ENCODE data around the gene KNOP1. TPM values are rescaled to one million over a fixed set of nuclear protein-coding genes. Genes with fewer than 3 reads are reported as not detected.

The KNOP1 gene
- total RNA-seq, 1 donor = 10.1 TPM

DNA sequence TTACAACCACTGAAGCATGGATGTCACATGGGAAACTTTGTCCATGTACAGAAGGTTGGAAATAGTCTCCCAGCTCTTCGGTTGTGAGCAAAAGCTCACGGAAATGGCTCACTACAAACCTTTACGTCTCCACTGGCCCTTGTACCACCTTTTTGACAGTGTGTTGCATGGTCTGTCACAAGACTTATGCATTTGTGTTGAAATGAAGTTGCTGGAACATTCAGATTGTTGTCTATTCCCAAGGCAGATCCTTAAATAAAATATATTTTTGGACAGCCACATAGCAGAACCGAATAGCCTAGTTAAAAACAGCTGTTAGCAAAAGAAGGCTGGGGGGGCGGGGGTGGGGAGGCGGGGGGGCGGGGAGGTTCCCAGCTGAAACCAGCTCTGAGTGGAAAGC, 39.2 kb downstream of the KNOP1 start:
- no peak overlapping the region for H3K27ac ChIP-seq (ENCODE audit: low read depth, low read length)
- H3K4me1 ChIP-seq (ENCODE audit: insufficient read depth, low read length) = no peaks in the 10 kb centered on the region
- H3K79me2 ChIP-seq (ENCODE audit: insufficient read depth, low read length) = no peaks in the 10 kb centered on the region
- H4K20me1 ChIP-seq (ENCODE audit: insufficient read depth, low read length) = peaks cover 3% of the 10 kb centered on the region
- H3K4me2 ChIP-seq (ENCODE audit: insufficient read depth, low read length) = no peak overlapping the region
- peaks cover 37% of the 10 kb centered on the region for H3K36me3 ChIP-seq (ENCODE audit: insufficient read depth, low read length)
- no peaks in the 10 kb centered on the region for H3K27me3 ChIP-seq (ENCODE audit: insufficient read depth, low read length)
- H3K4me3 ChIP-seq (ENCODE audit: insufficient read depth, low read length) = no peak overlapping the region
- H2AFZ ChIP-seq (ENCODE audit: low read length) = no peak overlapping the region
- H3K9me3 ChIP-seq (ENCODE audit: low read depth, low read length) = no peaks in the 10 kb centered on the region
- DNase-seq (ENCODE audit: insufficient read length, low spot score, missing footprints) = no peak
- TF ChIP-seq, protein P1, sequence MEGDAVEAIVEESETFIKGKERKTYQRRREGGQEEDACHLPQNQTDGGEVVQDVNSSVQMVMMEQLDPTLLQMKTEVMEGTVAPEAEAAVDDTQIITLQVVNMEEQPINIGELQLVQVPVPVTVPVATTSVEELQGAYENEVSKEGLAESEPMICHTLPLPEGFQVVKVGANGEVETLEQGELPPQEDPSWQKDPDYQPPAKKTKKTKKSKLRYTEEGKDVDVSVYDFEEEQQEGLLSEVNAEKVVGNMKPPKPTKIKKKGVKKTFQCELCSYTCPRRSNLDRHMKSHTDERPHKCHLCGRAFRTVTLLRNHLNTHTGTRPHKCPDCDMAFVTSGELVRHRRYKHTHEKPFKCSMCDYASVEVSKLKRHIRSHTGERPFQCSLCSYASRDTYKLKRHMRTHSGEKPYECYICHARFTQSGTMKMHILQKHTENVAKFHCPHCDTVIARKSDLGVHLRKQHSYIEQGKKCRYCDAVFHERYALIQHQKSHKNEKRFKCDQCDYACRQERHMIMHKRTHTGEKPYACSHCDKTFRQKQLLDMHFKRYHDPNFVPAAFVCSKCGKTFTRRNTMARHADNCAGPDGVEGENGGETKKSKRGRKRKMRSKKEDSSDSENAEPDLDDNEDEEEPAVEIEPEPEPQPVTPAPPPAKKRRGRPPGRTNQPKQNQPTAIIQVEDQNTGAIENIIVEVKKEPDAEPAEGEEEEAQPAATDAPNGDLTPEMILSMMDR (IDR thresholded peaks at IDR 0.05; ENCODE audit: extremely low read depth, low read depth, low read length) = no peak

DNA sequence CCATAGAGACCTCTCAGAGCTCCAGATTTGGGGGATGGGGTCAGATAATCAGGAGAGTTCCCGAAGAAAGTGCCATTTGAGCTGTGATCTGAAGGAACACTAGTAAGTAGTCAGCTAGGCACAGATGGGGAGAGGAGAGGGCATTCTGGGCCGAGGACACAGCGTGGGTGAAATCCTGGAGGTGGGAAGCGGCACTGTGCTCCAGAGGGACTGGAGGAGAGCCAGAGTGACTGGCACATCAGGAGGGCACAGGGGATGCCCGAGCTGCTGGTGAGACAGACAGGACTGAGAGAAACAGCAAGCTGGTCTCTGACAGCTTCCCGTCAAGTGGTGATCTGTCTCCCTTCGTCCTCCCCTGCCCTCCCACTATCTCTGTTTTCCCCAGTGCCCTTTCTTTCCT, 40.6 kb downstream of the KNOP1 start:
- Histone ChIP-seq H3K4me3 (ENCODE audit: insufficient read depth, low read length) (no peak overlapping the region), H3K27ac (ENCODE audit: low read depth, low read length) (no peak overlapping the region), H3K4me1 (ENCODE audit: insufficient read depth, low read length) (peaks cover 2% of the 10 kb centered on the region), H3K9me3 (ENCODE audit: low read depth, low read length) (no peaks in the 10 kb centered on the region), H3K27me3 (ENCODE audit: insufficient read depth, low read length) (no peaks in the 10 kb centered on the region), H3K4me2 (ENCODE audit: insufficient read depth, low read length) (no peak overlapping the region), H4K20me1 (ENCODE audit: insufficient read depth, low read length) (peaks cover 3% of the 10 kb centered on the region), H3K79me2 (ENCODE audit: insufficient read depth, low read length) (no peaks in the 10 kb centered on the region), H2AFZ (ENCODE audit: low read length) (no peak overlapping the region), H3K36me3 (ENCODE audit: insufficient read depth, low read length) (peaks cover 25% of the 10 kb centered on the region)
- DNase-seq (ENCODE audit: insufficient read length, low spot score, missing footprints) = no peak
- TF ChIP-seq, protein P1 (IDR thresholded peaks at IDR 0.05; ENCODE audit: extremely low read depth, low read depth, low read length) = no peak

DNA sequence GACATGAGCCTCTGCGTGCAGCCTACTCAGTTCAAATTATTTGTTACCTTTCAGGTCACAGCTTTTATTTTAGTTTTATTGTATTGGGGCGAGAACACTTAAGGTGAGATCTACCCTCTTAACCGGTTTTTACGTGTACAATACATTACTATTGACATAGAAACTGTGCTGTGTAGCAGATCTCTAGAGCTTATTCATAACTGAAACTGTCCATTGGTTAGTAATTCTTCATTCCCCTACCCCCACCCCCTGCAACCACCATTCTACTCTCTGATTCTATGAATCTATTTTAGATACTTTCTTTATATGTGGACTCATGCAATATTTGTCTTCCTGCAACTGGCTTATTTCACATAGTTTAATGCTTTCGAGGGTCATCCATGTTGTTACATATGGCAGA, 43.5 kb downstream of the KNOP1 start:
- no peak overlapping the region for H3K27ac ChIP-seq (ENCODE audit: low read depth, low read length)
- H3K4me1 ChIP-seq (ENCODE audit: insufficient read depth, low read length) = peaks cover 4% of the 10 kb centered on the region
- H3K4me3 ChIP-seq (ENCODE audit: insufficient read depth, low read length) = no peak overlapping the region
- TF ChIP-seq, protein P1 (IDR thresholded peaks at IDR 0.05; ENCODE audit: extremely low read depth, low read depth, low read length) = no peak
- H3K9me3 ChIP-seq (ENCODE audit: low read depth, low read length) = no peaks in the 10 kb centered on the region
- H3K36me3 ChIP-seq (ENCODE audit: insufficient read depth, low read length) = peaks cover 32% of the 10 kb centered on the region
- no peak overlapping the region for H2AFZ ChIP-seq (ENCODE audit: low read length)
- H3K79me2 ChIP-seq (ENCODE audit: insufficient read depth, low read length) = no peaks in the 10 kb centered on the region
- H4K20me1 ChIP-seq (ENCODE audit: insufficient read depth, low read length) = peaks cover 3% of the 10 kb centered on the region
- no peak overlapping the region for H3K4me2 ChIP-seq (ENCODE audit: insufficient read depth, low read length)
- no peaks in the 10 kb centered on the region for H3K27me3 ChIP-seq (ENCODE audit: insufficient read depth, low read length)
- DNase-seq (ENCODE audit: insufficient read length, low spot score, missing footprints) = no peak

DNA sequence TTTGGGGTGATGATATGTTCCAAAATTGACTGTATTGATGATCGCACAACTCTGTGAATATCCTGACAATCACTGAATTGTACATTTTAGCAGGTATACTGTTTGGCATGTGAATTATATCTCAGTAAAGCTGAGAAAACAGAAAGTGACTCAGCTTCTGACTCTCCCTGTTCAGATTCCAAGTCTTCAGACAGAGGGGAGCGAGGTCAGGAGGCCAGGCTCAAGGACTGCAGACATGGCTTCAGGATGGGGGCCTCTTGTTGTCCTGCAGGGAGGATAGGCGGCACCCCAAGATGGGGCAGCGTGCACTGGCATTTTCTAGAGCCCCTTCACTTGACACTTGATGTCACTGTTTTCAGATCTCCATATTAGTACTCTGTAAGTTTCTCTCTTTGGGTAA, 45.6 kb downstream of the KNOP1 start:
- no peak for DNase-seq (ENCODE audit: insufficient read length, low spot score, missing footprints)
- TF ChIP-seq, protein P1 (IDR thresholded peaks at IDR 0.05; ENCODE audit: extremely low read depth, low read depth, low read length) = no peak
- H4K20me1 ChIP-seq (ENCODE audit: insufficient read depth, low read length) = peaks cover 3% of the 10 kb centered on the region
- H3K4me2 ChIP-seq (ENCODE audit: insufficient read depth, low read length) = no peak overlapping the region
- H3K9me3 ChIP-seq (ENCODE audit: low read depth, low read length) = no peaks in the 10 kb centered on the region
- H3K79me2 ChIP-seq (ENCODE audit: insufficient read depth, low read length) = no peaks in the 10 kb centered on the region
- no peak overlapping the region for H3K4me3 ChIP-seq (ENCODE audit: insufficient read depth, low read length)
- no peaks in the 10 kb centered on the region for H3K27me3 ChIP-seq (ENCODE audit: insufficient read depth, low read length)
- peaks cover 21% of the 10 kb centered on the region for H3K36me3 ChIP-seq (ENCODE audit: insufficient read depth, low read length)
- no peak overlapping the region for H2AFZ ChIP-seq (ENCODE audit: low read length)
- peaks cover 4% of the 10 kb centered on the region for H3K4me1 ChIP-seq (ENCODE audit: insufficient read depth, low read length)
- H3K27ac ChIP-seq (ENCODE audit: low read depth, low read length) = no peak overlapping the region

All from osteoblast (primary cell).